IMR-90 (cell line): ENCODE results near the gene GNG7. TPM values are rescaled to one million over a fixed set of nuclear protein-coding genes. Genes with fewer than 3 reads are reported as not detected.
A peak's percentile ranks its signal among the peaks of the same experiment; 100 is the strongest.

Experiments
- ATAC-seq: fragments of 200-7000 bp; cut with Tn5 transposase; 2 replicates; pipeline ENCODE4 v1.9.1; 2020; ENCODE audit warnings: low read depth, mild to moderate bottlenecking, moderate library complexity
- BruUV-seq: library from RNA; stranded (reverse); fragments of 400-500 nt; replicated peaks from 2 replicates; lab custom pipeline; 2021; lab: Mats Ljungman, UMichigan
- CTCF ChIA-PET: fragments of 300-600 bp; formaldehyde crosslinking; extraction: SDS; loops from one replicate; lab custom pipeline; 2021; ENCODE audit warnings: antibody characterized with exemption; lab: Yijun Ruan, JAX
- POLR2A ChIA-PET: fragments of 300-600 bp; sonication (Branson Sonifier 250); formaldehyde crosslinking; loops from one replicate; lab custom pipeline; 2022; ENCODE audit warnings: antibody characterized with exemption; ENCODE audit not compliant: unreplicated experiment; lab: Charles Lee
- DNase-seq: peaks from one replicate; pipeline ENCODE4 v3.0.0; 2013
- H2AFZ ChIP-seq: replicated peaks from 2 replicates; pipeline ENCODE3; 2013; ENCODE audit warnings: low read length, mild to moderate bottlenecking; ENCODE audit not compliant: poor library complexity
- H2AK5ac ChIP-seq: 2 replicates; pipeline ENCODE4 v1.6.1; 2013; ENCODE audit warnings: low read depth, low read length, inconsistent platforms
- H2AK9ac ChIP-seq: replicated peaks from 2 replicates; pipeline ENCODE3; 2013; ENCODE audit warnings: mild to moderate bottlenecking, low read depth, low read length, moderate library complexity; ENCODE audit not compliant: poor library complexity
- H2BK120ac ChIP-seq: 2 replicates; pipeline ENCODE4 v1.6.1; 2013; ENCODE audit warnings: low read depth, low read length, inconsistent platforms
- H2BK15ac ChIP-seq: 3 replicates; pipeline ENCODE4 v1.6.1; 2013; ENCODE audit warnings: low read depth, low read length, inconsistent platforms
- H2BK20ac ChIP-seq: 2 replicates; pipeline ENCODE4 v1.6.1; 2013; ENCODE audit warnings: low read depth, mild to moderate bottlenecking, inconsistent platforms, low read length, moderate library complexity
- H2BK5ac ChIP-seq: 2 replicates; pipeline ENCODE4 v1.6.1; 2013; ENCODE audit warnings: mild to moderate bottlenecking, low read depth, low read length, inconsistent platforms; ENCODE audit not compliant: poor library complexity, severe bottlenecking
- H3K14ac ChIP-seq: replicated peaks from 2 replicates; pipeline ENCODE4 v1.6.1; 2013; ENCODE audit warnings: low read depth, low read length, inconsistent platforms
- H3K18ac ChIP-seq: 2 replicates; pipeline ENCODE4 v1.6.1; 2013; ENCODE audit warnings: low read depth, low read length, control low read depth
- H3K23ac ChIP-seq: 2 replicates; pipeline ENCODE4 v1.6.1; 2013; ENCODE audit warnings: low read depth, low read length, inconsistent platforms
- H3K27ac ChIP-seq: 2 replicates; pipeline ENCODE4 v1.5.1; 2013; ENCODE audit warnings: mild to moderate bottlenecking, control low read depth, low read length; ENCODE audit not compliant: insufficient read depth
- H3K27me3 ChIP-seq: 2 replicates; pipeline ENCODE4 v1.6.1; 2013; ENCODE audit warnings: low read length; ENCODE audit not compliant: control insufficient read depth, insufficient read depth
- H3K36me3 ChIP-seq: 2 replicates; pipeline ENCODE4 v1.6.1; 2013; ENCODE audit warnings: low read length, mixed read lengths; ENCODE audit not compliant: control insufficient read depth, insufficient read depth
- H3K4ac ChIP-seq: 2 replicates; pipeline ENCODE4 v1.6.1; 2013; ENCODE audit warnings: low read depth, low read length, inconsistent platforms
- H3K4me1 ChIP-seq: 2 replicates; pipeline ENCODE4 v1.6.1; 2013; ENCODE audit warnings: low read length, mixed read lengths; ENCODE audit not compliant: control insufficient read depth, insufficient read depth
- H3K4me2 ChIP-seq: 2 replicates; pipeline ENCODE4 v1.6.1; 2013; ENCODE audit warnings: low read depth, mild to moderate bottlenecking, control low read depth, low read length, moderate library complexity
- H3K4me3 ChIP-seq: 2 replicates; pipeline ENCODE4 v1.5.1; 2013; ENCODE audit warnings: low read depth, mild to moderate bottlenecking, control low read depth, low read length, moderate library complexity; ENCODE audit not compliant: insufficient read depth
- H3K56ac ChIP-seq: 2 replicates; pipeline ENCODE4 v1.6.1; 2013; ENCODE audit warnings: low read length, inconsistent platforms; ENCODE audit not compliant: insufficient read depth; ENCODE audit errors: extremely low read depth
- H3K79me1 ChIP-seq, 2 experiments: 2 replicates each; pipeline ENCODE4 v1.6.1; 2013; ENCODE audit warnings: low read length in 2 of 2, inconsistent platforms in 1 of 2, low read depth in 1 of 2
- H3K9ac ChIP-seq: 2 replicates; pipeline ENCODE4 v1.6.1; 2013; ENCODE audit warnings: low read depth, low read length, control low read depth
- H3K9me1 ChIP-seq: 2 replicates; pipeline ENCODE4 v1.6.1; 2013; ENCODE audit warnings: low read length, inconsistent platforms; ENCODE audit not compliant: insufficient read depth
- H3K9me3 ChIP-seq: 2 replicates; pipeline ENCODE4 v1.6.1; 2013; ENCODE audit warnings: low read length; ENCODE audit not compliant: control insufficient read depth, insufficient read depth
- H4K20me1 ChIP-seq: 2 replicates; pipeline ENCODE4 v1.6.1; 2013; ENCODE audit warnings: low read length, inconsistent platforms; ENCODE audit not compliant: insufficient read depth
- H4K5ac ChIP-seq: 2 replicates; pipeline ENCODE4 v1.6.1; 2013; ENCODE audit warnings: mild to moderate bottlenecking, low read depth, low read length, control low read depth
- H4K8ac ChIP-seq, 2 experiments: 2 replicates each; pipeline ENCODE4 v1.6.1; 2013; ENCODE audit warnings: low read depth in 2 of 2, low read length in 2 of 2, control low read depth in 1 of 2, inconsistent platforms in 1 of 2
- H4K91ac ChIP-seq: 2 replicates; pipeline ENCODE4 v1.6.1; 2013; ENCODE audit warnings: low read depth, low read length, inconsistent platforms; ENCODE audit not compliant: insufficient read depth
- CHD1 ChIP-seq: IDR thresholded peaks from 2 replicates; pipeline ENCODE4 v1.6.1; 2012; ENCODE audit warnings: low read depth, low read length, improper control_type of control experiment
- CTCF ChIP-seq: conservative IDR thresholded peaks from 2 replicates; pipeline ENCODE4 v1.5.1; 2012; ENCODE audit warnings: mild to moderate bottlenecking, low read depth, low read length, improper control_type of control experiment
- FOS ChIP-seq: fragments of 150-350 bp; IDR thresholded peaks from 2 replicates; pipeline ENCODE4 v1.6.1; 2016; ENCODE audit warnings: low read depth, low read length
- MAZ ChIP-seq: IDR thresholded peaks from 2 replicates; pipeline ENCODE4 v1.6.1; 2012; ENCODE audit warnings: low read depth, mild to moderate bottlenecking, low read length, improper control_type of control experiment, moderate library complexity, borderline replicate concordance
- MXI1 ChIP-seq: IDR thresholded peaks from 2 replicates; pipeline ENCODE4 v1.6.1; 2012; ENCODE audit warnings: low read depth, mild to moderate bottlenecking, low read length, moderate library complexity, borderline replicate concordance
- RAD21 ChIP-seq: IDR thresholded peaks from 2 replicates; pipeline ENCODE4 v1.6.1; 2012; ENCODE audit warnings: low read length, improper control_type of control experiment
- RCOR1 ChIP-seq: IDR thresholded peaks from 2 replicates; pipeline ENCODE4 v1.6.1; 2012; ENCODE audit warnings: mild to moderate bottlenecking, low read length, improper control_type of control experiment; ENCODE audit not compliant: insufficient replicate concordance
- SMC3 ChIP-seq: fragments of 150-350 bp; IDR thresholded peaks from 2 replicates; pipeline ENCODE4 v1.6.1; 2016; ENCODE audit warnings: low read depth, mild to moderate bottlenecking, antibody characterized with exemption, low read length, moderate library complexity
- USF2 ChIP-seq: fragments of 150-350 bp; IDR thresholded peaks from 2 replicates; pipeline ENCODE4 v1.6.1; 2017; ENCODE audit warnings: mild to moderate bottlenecking, antibody characterized with exemption, low read length, low read depth
- WGBS, 2 experiments: methylation state at CpG; one replicate each; pipeline versions ENCODE4 v1.1.5 to v1.1.7; 2013; ENCODE audit warnings: missing lambda C conversion rate in 2 of 2; ENCODE audit not compliant: insufficient read length in 1 of 2; ENCODE audit errors: extremely low coverage in 2 of 2; 5-methylcytosine and 5-hydroxymethylcytosine counted together
- dilution Hi-C: fragments of 300-500 bp; cut with HindIII; formaldehyde crosslinking; loops from one replicate; pipeline ENCODE4 v1.14.3; 2018; ENCODE audit warnings: low sequenced_read_pairs; ENCODE audit not compliant: unreplicated experiment
- in situ Hi-C: fragments of 300-500 bp; cut with MboI; formaldehyde crosslinking; loops from 3 replicates; pipeline ENCODE4 v1.14.3; 2019; ENCODE audit warnings: low sequenced_read_pairs, inconsistent platforms, mixed read lengths
- intact Hi-C: fragments of 100-400 bp; cut with micrococcal nuclease; formaldehyde crosslinking; loops from 2 replicates; pipeline ENCODE4 v1.10.0; 2022
- polyA plus RNA-seq, 3 experiments: library from polyadenylated mRNA; depleted of rRNA; stranded (reverse); fragments of >200 nt; gene quantifications; 2 replicates each; pipeline ENCODE4 v1.2.3, GENCODE V29; 2012; ENCODE audit warnings: low replicate concordance in 1 of 3
- total RNA-seq: library from RNA; depleted of rRNA; stranded (reverse); fragments of >200 nt; gene quantifications from 2 replicates; pipeline ENCODE4 v1.2.3, GENCODE V29; 2012

GNG7 gene
- total and polyA plus RNA-seq, 2 of the 4 experiments (the other 2 are of a cell fraction), result under 0.01 to 0.21 TPM

- H3K4me3 ChIP-seq, result peak overlapping the region; percentile 75
- H3K23ac ChIP-seq, result peak overlapping the region; percentile 88
- TF ChIP-seq USF2, result no peak
- TF ChIP-seq RCOR1, result no peak
- no peak for TF ChIP-seq FOS
- TF ChIP-seq CTCF, result 0 out of 2 replicates have a peak, but pooled peaks have one; percentile 7
- 0 out of 2 replicates have a peak, but pooled peaks have one; percentile 21 for TF ChIP-seq MAZ
- no peak for TF ChIP-seq RAD21
- no peak for TF ChIP-seq CHD1
- peak; percentile 69; the same call in 1 of the 2 replicates for TF ChIP-seq MXI1
- TF ChIP-seq SMC3, result no peak
- H3K36me3 ChIP-seq, result no peaks in the 10 kb centered on the region
- peak overlapping the region; percentile 93 for H4K5ac ChIP-seq
- peak; percentile 78 for ATAC-seq
- ChIA-PET CTCF (interaction anchor here (0.6 to 1.4 kb wide), 2 partner anchors 14 to 559 kb away, joined by 3 read pairs; partner anchors contain the start of gene GADD45B), POLR2A (interaction anchor here (0.6 to 0.8 kb wide), 2 partner anchors 15 to 738 kb away, joined by 3 to 5 read pairs; no protein-coding TSS in a partner anchor)
- H3K9me3 ChIP-seq, result no peaks in the 10 kb centered on the region
- no peaks in the 10 kb centered on the region for H3K27me3 ChIP-seq
- H3K27ac ChIP-seq, result peak overlapping the region; percentile 78
- H2BK15ac ChIP-seq, result peak overlapping the region; percentile 29; the same call in 1 of the 3 replicates
- peaks cover 3% of the 10 kb centered on the region; the same call in 1 of the 2 replicates for H3K4me1 ChIP-seq
- peak overlapping the region; percentile 85 for H4K91ac ChIP-seq
- 4% methylated on average over 23 of the region's 62 CpGs; no CpG with 5 or more reads in 1 of the 2 experiments for WGBS, 2 experiments
- BruUV-seq, result no TSS peak
- peak overlapping the region; percentile 89; the same call in 1 of the 2 replicates for H3K14ac ChIP-seq
- DNase-seq, result peak; percentile 56
- peak overlapping the region; percentile 75; the same call in 1 of the 2 replicates for H3K18ac ChIP-seq
- H2BK20ac ChIP-seq, result no peak overlapping the region
- H2BK120ac ChIP-seq, result peak overlapping the region; percentile 90
- peak overlapping the region; percentile 78 for H3K9ac ChIP-seq
- dilution Hi-C loops, result no loop called here
- intact Hi-C loops, result no loop called here
- H4K8ac ChIP-seq, result peak overlapping the region; percentile 91 to 92
- 0 out of 2 replicates have a peak, but pooled peaks cover 2% of the 10 kb centered on the region for H3K9me1 ChIP-seq
- peak overlapping the region; percentile 64 for H3K56ac ChIP-seq
- H3K4me2 ChIP-seq, result peak overlapping the region; percentile 85
- peak overlapping the region; percentile 49 for H2BK5ac ChIP-seq
- H4K20me1 ChIP-seq, result no peaks in the 10 kb centered on the region
- peak overlapping the region; percentile 95 for H2AK9ac ChIP-seq
- peak overlapping the region; percentile 99 for H2AFZ ChIP-seq
- in situ Hi-C loops, result no loop called here
- H3K4ac ChIP-seq, result peak overlapping the region; percentile 98
- H2AK5ac ChIP-seq, result peak overlapping the region; percentile 21; the same call in 1 of the 2 replicates
- H3K79me1 ChIP-seq, result 0 out of 4 replicates have a peak, but pooled peaks cover 0 to 12% of the 10 kb centered on the region in 2 experiments
Observed at GRCh38 chr19:2461751-2462634, 240.5 kb downstream of the GNG7 start.
